ENCODE results near the gene RSPO3.

The RSPO3 gene

DNA sequence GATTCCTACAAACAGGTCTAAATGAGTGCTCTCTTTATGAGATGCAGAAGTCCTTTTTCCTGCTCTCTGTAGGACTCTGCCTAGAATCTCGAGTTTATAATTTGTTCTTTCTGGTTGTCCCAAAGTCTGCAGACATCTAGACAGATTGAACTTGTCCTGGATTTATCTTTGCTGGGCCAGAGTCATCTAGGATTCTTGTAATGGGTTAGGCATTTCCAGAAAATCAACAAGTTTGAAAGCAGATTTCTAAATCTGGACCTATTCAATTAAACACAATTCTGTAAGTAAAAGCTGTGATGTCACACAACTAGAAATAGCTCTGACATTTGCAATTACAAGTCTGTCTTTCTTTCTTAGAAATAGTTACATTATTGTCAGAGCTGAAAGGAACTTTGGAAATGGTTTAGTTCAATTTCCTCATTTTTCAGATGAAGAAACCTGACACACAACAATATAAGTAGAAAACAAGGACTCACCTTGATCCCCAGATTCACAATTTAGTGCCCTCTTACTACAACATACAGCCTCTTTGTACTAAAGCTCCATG is 4.2 kb upstream of the RSPO3 start:
- no peak for DNase-seq

DNA sequence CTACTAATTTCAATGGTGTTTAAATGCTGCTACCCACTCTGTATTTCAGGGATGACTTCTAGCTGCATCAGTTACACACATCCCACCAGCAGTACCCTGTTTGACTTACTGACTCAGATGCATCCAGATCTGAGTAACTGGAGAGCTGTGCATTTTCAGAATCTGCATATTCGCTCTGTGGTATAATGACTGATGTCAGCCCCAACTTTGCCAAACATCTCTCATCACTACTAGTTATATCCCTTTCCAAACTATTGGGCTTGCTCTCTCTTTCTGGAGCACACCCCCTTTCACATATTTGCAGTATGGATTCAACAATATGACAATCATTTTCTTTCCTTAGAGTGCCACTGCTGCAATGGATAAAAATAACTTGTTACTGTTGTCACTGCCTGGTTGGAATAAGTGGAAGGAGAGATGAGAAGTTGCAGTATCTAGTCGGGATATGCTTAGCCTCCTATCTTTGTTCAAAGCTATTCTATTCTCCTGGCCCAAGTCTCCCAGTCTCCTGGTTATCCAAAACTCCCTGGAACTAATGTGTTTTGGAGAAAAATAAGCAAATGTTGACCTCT is 3.3 kb upstream of the RSPO3 start:
- no peak for DNase-seq

DNA sequence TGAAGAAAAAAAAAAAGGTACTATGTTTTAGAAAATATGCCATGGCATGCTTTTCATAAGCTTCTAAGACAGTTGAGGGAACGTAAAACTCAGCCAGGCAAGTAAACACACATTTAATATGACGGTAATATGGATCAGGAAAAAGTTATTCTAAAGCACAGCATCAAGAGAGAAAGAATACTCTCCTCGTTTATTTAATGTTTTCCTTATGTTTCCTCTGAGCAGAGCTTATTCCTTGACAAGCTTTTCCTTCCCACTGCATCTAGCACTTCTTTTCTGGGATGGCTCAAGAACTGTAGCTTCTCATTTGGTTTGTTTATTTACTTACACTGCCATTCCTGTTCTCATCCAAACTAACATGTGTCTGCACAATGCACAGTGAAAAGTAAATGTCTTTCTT is 2.7 kb upstream of the RSPO3 start:
- no peak for DNase-seq

DNA sequence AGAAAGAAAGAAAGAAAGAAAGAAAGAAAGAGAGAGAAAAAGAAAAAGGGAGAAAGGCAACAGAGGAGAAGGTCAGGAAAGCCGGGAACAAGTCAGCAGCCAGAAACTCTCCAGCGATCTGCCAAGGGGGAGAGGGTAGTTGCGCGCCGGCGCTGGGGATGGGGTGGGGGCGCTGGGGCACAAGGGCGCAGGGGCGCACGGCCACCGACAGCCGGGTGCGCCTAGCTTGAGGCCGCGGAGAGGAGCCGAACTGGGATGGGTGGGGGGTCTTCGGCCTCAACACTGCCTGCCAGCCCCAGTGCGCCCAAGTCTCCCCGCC is 533 bp upstream of the RSPO3 start:
- DNase-seq, result no peak

DNA sequence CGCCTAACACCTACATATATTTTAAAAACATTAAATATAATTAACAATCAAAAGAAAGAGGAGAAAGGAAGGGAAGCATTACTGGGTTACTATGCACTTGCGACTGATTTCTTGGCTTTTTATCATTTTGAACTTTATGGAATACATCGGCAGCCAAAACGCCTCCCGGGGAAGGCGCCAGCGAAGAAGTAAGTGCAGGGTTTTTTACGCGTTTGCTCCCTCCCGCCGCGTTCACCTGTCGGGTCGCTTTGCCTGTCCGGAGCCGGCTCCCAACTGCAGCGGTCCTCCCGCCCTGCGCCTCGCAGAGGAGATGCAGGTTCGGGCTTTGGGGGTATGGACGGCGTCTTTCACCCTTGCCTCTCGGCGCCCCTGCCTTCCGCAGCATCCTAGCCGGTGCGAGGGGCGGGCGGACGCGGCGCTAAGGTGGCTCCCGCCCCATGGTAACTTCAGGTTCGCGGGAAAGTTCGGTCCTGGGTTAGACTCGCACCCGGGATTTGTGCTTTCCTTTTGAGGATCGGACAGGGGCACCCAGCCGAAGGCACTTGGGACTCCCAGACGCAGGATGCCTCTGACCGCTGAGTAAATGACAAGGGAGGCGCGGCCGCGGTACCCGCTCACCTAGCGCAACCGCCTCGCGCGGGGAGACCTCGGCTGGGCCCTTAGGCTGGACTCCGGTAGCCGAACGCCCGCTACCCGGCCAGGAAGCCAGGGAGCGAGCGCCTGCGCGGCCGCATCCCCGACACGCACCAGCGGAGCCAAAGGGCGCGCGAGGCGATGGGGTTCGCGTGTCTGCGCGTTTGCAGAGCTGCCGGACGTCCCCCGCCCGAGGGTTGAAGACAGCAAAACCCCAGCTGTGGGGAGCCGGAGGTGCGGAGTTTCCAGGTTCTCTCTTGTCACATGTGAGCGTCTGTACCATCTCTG is 891 bp downstream of the RSPO3 start:
- DNase-seq, result peak in 1 of 3 donors; percentile 19

DNA sequence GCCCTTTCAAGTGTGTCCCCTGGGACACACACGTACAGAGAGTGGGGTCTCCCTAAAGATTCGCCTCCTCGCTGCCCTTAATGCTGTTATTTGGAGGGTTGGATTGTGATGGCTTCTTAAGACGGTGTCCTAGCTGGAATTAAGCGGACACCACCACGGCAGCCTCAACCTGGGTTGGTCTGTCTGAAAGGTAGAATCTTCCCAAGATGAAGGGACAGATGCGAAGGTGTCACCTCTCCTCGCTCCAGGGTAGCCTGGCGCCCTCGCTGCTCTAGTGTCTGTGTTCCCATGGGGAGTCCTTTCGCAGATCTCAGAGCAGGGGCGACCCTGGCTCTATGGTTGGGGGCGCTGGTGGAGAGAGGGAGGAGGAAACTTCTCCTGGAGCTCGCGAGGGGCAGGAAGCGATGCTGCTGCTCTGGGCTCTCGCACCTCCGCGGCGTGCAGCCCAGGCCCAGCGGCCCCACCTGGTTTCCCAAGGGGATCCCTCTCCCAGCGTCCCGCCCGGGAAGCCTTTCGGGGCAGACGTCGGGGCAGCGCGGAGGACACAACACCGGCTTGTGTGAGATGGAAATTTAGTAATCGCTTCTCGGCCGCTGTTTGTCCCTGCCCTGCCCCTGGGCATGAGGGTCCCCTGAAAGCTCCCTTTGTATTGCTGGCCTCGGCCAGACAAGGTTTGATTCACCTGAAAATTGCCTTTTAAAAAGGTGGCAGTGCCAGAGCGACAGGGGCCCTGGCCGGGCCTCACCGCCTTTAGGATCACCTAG is 1.7 kb downstream of the RSPO3 start:
- no peak for DNase-seq

DNA sequence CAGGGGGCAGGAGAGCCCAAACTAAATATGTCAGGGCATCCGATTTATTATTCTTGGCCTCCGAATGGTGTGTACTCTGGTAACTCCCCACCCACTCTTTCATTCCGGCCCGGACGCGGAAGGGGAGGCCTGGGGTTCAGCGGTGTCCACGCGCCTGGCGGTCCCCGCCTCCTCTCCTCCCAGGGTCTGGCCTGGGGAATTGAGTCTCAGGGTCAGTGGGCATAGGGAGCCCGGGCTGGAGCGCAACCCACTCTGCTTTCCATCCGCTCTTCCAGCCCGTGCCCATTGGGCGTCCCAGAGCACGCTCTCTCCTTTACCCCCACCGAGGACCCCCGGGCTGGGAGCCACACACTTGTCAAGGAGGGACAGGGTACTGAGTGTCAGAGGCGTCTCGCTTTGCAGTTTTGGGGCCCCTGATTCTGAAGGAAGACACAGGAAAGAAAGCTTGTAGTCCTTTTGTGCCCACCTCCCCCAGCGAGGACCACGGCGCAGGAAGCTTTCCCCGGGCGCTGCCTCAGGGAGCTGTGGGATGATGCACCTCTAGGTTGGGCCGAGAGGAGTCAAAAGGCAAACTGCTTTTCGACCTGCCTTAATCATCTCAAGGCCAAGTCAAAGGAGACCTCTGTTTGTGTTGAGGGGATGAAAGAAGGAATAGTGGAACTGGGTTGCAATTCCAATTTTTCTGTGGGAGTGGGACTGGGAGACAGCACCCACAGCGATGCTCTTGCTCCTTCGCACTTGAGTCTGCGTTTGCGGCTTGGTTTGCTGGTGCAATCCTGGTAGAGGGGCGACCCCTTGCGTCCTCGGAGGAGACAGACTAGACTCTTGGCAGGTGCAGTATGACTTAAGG is 2.5 kb downstream of the RSPO3 start:
- DNase-seq, result peak; percentile 74 to 85 (median 77)

DNA sequence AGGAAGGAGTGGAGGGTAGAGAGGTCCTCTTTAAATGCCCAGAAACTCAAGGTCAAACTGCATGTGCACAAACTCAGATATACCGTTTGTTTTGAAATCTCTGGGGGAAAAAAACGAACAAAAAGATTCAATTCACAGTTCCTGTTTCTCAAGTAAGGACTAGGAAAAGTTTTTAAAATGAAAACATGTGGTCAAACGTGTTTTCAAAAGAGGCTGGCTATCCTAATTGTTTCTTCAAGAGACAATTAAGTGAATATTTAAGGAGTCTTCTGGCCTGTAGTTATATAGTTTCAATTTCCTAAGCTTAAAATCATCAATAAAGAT is 3.1 kb downstream of the RSPO3 start:
- DNase-seq, result no peak

DNA sequence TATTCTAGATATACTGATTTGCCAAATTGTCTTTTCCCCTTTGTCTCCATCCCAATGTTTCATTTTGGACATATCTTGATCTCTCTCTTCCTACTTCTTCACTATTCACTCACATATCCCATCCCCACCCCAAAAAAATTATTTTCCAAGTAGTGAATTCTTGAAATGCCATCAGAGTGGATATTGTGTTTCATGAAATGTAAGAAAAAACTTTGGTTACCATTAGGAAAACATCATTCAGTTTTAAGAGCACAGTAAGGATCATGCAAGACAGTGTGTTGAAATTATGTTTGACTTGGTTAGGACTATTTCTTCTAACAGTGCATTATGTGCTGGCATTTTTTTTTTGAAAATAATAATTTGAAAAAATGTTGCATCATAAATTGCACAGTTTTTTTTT is 5.7 kb downstream of the RSPO3 start:
- DNase-seq, result no peak

DNA sequence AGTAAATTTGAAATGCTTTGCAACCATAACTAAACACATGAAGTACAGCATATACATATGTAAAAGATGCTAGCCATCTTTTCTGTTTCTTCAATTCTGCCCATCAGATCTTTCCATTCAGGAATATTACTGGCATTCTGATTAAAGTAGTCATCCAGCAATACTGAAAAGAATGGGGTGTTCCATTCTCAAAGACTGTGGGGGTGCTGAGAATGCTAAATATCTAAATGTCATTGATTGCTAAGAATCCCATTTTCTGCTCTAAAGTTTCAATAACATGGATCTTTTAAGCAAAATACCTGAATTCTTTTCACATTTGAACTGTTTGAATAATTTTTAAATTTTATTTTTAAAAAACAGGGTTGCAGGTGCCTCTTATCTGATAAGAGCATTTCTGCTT is 6.2 kb downstream of the RSPO3 start:
- no peak for DNase-seq

DNA sequence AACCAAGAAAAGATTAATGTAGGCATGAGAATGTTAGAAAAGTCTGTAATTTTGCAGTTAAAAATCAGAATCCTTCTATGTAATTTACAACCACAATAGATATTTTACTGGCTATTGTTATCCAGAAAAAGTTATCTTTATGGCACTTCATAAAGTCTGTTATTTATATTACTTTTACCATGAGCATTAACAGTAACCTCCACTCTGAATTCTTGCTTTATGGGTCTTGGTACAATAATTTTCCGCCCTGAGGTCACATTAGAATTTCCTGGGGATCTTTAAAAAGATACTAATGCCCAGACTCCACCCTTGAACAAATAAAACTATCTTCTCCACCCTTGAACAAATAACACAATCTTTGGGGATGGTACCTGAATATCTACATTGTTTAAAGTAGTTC is 9.6 kb downstream of the RSPO3 start:
- DNase-seq, result no peak

DNA sequence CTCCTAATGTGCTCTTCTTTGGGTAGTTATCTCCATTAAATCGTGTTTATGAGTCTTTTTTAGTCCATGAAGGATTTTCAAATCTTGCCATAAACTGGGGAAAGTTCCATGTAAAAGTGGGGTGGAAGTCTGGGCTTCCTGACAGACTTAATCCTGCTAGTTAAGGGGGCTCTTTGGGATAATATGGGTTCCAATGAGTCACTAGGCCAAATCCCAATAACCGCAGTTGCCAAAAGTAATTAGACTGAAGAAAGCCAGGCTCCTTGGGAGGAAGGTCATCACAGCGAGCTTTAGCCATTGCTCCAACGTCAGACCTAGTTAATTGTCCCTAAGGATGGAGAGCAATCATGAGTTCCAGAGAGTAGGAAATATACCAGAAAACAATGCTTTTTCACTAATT is 10.8 kb downstream of the RSPO3 start:
- no peak for DNase-seq

DNA sequence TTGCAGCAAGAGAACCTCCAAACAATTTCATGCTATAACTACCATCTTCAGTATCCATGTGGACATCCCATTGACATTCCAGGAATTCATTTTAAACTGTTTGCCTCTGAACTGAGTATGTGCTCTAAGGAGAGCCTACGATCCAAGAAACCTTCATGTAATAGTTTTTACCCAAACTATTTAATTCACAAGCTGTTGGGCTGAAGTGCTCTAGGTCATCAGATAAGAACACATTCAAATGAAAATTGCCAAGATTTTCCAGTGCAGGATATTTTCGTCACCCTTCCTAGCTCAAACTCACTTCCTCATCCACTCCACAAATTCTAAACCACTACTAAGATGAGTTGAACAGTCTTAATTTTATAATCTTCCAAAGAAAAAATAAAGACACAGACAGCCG is 12.8 kb downstream of the RSPO3 start:
- no peak for DNase-seq

DNA sequence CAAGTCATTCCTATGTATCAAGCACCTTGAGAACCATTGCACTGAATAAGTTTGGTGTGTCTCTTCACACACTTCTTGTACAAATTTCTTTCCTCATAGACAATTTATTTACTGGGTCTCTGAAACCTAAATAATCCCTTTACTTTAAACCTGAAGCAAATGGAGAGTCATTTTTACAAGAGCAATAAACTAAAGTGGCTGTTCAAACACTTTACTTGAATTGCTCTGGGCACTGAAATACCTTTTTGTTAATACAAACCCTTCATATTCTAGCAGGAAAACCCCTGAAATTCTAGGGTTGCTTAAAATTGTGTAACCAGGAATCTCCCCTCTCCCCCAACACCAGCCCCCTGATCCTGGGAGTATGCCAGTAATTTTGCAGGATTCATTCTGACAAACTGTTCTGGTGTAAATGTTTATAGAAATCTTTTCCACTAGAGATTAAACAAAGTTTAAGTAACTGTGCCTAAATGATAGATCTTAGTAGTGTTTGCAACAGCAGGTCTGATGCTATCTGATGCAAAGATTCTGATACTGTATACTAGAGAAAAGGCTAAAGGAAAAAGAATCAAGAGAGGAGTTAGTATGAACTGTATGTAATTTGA is 13.4 kb downstream of the RSPO3 start:
- DNase-seq, result no peak

DNA sequence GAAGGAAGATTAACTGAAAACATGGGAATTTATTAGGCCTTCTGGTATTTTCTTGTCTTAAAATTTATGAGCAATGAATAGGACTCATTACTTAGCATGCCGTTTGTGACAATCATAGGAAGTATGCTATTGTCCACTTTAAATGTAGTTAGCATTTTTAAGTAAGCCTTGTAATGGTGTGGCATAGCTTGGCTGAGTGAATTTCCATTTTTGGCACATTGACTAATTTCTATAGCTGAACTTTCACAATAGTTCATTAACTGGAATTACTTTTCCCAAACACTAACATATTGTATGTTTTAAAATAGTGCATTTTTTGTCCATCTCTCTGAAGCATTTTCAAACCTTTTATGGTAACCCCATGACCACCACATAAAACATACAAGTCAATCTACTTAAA is 15.7 kb downstream of the RSPO3 start:
- no peak for DNase-seq

DNA sequence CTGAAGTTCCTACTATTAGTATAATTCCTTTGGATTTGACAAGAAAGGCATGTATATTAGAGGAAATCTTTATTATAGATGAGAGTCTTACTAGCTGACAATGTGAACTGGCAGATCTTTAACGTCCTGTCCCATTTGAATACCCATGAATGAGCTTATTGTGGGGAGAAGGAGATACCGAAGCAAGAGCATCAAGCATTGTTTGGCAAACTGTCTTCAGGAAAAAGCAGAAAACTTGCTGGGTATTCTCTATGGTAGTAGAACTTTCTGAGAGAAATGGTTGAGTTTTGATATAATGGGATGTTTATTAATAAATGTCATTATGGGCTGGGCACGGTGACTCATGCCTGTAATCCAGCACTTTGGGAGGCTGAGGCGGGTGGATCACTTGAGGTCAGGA is 18.3 kb downstream of the RSPO3 start:
- no peak for DNase-seq

DNA sequence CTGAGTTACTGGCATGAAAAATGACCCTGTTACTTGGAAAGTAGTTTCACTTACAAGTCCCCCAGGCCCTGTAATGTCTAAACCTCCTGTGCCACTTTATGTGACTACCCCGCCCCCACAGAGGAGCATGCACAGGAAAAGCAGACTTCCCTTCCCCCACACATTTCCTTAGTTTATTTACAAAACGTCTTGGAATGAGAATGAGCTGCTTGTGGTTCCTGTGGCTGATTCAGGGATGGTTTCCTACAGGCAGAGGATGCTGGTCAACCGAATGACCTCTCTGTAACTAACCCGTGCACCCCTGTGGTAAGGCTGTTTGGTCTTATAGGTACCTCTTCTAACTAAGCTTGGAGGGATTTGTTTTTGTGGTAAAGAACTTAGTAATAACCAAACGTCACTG is 28.5 kb downstream of the RSPO3 start:
- DNase-seq, result peak in 1 of 3 donors; percentile 3

DNA sequence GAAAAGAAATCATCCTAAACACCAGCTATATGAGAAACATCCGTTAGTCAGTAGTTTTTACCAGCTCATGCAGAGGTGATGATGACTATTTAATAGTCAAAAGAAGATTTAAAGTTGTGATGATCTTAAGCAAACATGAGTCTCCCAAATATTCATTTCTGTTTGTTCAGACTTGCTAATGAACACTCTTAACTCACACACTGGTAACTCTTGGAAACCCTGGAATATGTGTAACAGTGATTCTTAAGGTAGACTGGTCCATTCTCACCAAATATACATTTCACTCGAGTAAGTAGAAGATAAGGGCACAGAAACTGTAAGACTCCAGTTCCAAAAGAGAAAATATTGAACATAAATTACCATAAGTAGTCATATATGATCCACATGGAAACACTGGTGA is 29.1 kb downstream of the RSPO3 start:
- DNase-seq, result no peak

DNA sequence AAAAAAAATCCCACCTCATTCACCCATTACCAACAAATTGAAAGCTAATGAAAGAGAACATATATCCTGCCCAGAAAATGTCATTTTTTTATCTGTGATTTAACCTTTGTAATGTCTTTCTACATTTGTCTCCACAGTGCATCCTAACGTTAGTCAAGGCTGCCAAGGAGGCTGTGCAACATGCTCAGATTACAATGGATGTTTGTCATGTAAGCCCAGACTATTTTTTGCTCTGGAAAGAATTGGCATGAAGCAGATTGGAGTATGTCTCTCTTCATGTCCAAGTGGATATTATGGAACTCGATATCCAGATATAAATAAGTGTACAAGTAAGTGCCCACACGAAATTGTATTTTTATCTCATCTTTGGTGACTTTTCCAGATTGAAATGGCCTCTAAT is 30.0 kb downstream of the RSPO3 start:
- DNase-seq, result no peak

DNA sequence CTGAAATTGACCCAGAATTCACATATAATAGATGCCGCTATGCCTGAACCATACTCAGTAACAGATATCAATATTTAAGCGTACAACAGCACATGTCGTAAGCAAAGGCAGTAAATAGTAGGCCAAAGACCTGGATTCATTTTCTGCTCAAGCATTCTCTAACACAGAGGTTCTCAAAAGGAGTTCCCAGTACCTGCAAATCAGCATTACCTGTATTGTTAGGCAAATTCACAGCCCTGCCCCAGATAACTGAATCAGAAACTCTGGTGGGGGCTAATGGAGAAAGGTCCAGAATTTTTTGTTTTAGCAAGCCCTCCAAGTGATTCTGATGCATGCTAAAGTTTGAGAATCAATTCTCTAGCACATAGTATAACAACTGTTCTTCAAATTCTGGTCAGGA is 36.0 kb downstream of the RSPO3 start:
- no peak for DNase-seq

DNA sequence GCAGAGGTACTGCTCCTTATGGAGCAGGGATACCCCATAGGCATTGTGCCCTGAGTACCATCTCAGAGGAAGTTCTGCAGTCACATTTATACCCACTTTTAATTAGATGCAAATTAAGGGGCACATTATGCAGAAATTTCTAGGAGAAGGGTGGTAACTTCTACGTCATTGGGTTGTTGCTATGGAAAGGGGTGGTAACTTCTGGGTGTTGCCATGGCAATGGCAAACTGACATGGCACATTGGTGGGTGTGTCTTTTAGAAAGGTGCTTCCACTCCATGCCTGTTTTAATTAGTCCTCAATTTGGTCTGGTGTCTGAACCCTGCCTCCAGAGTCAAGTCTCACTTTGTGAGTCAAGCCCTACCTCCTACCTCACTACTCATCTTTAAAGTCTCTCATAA is 42.0 kb downstream of the RSPO3 start:
- no peak for DNase-seq

DNA sequence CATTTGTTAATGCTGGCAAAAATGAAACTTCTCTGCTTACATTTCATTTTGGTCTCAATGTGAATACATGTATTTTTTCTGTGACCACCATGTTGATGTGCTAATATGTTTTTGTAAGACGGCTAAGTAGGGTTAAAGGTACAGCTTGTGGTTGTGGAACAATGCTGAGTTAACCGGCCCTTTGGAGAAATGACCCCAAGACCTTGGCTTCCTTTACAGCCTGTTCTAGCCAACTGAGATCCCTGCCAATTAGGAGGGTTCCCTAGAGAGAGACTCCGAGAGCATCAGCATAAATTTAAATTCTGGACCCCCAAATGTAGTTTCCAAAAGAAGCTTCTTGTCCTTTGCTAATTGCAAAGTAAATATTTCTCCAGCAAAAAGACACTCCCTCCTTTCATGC is 44.4 kb downstream of the RSPO3 start:
- DNase-seq, result no peak

DNA sequence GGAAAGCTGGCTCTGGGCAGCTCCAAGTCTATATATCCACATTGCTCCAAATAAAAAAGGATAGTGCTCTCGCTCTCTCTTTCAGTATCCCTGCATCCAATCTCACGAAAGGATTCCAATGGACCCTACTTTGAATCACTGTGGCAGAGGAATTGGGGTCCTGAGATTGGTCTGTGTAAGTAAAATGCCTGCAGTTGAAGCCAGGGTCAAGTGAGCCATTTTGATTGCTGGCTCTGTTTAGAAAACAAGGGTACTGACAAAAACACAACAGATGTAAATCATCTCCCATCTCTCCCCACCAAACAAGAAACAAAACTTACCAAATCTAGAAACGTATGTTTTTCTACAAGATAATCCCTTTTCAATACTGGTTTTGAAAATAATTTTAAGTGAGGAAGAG is 45.6 kb downstream of the RSPO3 start:
- DNase-seq, result no peak
